ENCODE data around the gene BABAM2. TPM values are rescaled to one million over a fixed set of nuclear protein-coding genes. Genes with fewer than 3 reads are reported as not detected.

The BABAM2 gene
- total and polyA plus RNA-seq, 2 experiments from 2014 or later, result 31.8 to 83.3 TPM

DNA sequence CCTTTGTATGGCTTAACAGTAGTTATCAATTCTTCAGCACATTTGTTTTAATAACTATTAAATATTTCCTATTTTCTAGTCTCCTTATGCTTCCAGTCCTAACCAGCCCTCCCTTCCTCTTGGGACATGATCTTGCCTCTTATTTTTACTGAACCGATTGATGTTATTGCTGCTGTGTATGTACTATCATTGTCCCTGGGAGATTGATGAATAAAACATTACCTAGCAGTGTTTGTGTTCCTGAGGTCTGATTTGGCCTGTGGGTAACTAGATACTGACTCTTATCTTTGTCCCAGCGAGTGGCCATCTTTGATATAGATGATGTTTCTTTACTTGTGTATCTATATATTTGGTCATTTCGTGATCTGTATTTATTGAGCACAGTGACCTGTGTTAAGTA lies 192.9 kb downstream of the BABAM2 start:
- no peaks in the 10 kb centered on the region for H3K27me3 ChIP-seq
- H3K27ac ChIP-seq, result no peak overlapping the region
- DNase-seq (ENCODE audit: low read depth in 1 of 2, low spot score in 1 of 2), result no peak
- H3K4me3 ChIP-seq, result no peak overlapping the region
- no peaks in the 10 kb centered on the region for H3K4me1 ChIP-seq (ENCODE audit: low read depth)
- TF ChIP-seq, protein P1, sequence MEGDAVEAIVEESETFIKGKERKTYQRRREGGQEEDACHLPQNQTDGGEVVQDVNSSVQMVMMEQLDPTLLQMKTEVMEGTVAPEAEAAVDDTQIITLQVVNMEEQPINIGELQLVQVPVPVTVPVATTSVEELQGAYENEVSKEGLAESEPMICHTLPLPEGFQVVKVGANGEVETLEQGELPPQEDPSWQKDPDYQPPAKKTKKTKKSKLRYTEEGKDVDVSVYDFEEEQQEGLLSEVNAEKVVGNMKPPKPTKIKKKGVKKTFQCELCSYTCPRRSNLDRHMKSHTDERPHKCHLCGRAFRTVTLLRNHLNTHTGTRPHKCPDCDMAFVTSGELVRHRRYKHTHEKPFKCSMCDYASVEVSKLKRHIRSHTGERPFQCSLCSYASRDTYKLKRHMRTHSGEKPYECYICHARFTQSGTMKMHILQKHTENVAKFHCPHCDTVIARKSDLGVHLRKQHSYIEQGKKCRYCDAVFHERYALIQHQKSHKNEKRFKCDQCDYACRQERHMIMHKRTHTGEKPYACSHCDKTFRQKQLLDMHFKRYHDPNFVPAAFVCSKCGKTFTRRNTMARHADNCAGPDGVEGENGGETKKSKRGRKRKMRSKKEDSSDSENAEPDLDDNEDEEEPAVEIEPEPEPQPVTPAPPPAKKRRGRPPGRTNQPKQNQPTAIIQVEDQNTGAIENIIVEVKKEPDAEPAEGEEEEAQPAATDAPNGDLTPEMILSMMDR (IDR thresholded peaks at IDR 0.05; ENCODE audit: low read depth, low read length), result no peak
- no peaks in the 10 kb centered on the region for H3K9me3 ChIP-seq (ENCODE audit: low read depth)
- no peaks in the 10 kb centered on the region for H3K36me3 ChIP-seq

GRCh38 chr2:28084564-28084963 lies 194.0 kb downstream of the BABAM2 start:
- H3K27ac ChIP-seq, result no peak overlapping the region
- no peaks in the 10 kb centered on the region for H3K36me3 ChIP-seq
- no peaks in the 10 kb centered on the region for H3K4me1 ChIP-seq (ENCODE audit: low read depth)
- H3K4me3 ChIP-seq, result no peak overlapping the region
- H3K9me3 ChIP-seq (ENCODE audit: low read depth), result no peaks in the 10 kb centered on the region
- no peaks in the 10 kb centered on the region for H3K27me3 ChIP-seq
- DNase-seq (ENCODE audit: low read depth in 1 of 2, low spot score in 1 of 2), result peak in 1 of 2 donors; percentile 56
- TF ChIP-seq, protein P1 (IDR thresholded peaks at IDR 0.05; ENCODE audit: low read depth, low read length), result no peak

DNA sequence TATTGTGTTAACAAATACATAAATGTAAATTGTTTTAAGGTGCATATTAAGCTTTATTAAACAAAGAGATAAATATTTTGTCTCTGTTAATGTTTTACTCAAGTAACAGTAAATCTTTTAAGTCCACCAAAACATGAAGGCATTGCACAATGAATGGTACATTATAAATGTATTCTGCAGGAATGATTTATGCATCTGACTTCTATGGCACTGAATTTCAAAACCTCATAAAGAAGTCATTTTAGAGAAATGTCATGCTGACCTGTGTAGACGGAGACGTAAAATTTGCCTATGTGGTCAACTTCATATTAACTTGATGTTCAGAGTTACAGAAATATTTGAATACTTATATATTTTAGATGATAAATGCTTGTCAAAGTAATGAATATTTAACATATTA lies 194.7 kb downstream of the BABAM2 start:
- TF ChIP-seq, protein P1 (IDR thresholded peaks at IDR 0.05; ENCODE audit: low read depth, low read length), result no peak
- Histone ChIP-seq H3K4me1 (ENCODE audit: low read depth) (no peaks in the 10 kb centered on the region), H3K4me3 (no peak overlapping the region), H3K27me3 (no peaks in the 10 kb centered on the region), H3K9me3 (ENCODE audit: low read depth) (no peaks in the 10 kb centered on the region), H3K36me3 (no peaks in the 10 kb centered on the region), H3K27ac (no peak overlapping the region)
- no peak for DNase-seq (ENCODE audit: low read depth in 1 of 2, low spot score in 1 of 2)

DNA sequence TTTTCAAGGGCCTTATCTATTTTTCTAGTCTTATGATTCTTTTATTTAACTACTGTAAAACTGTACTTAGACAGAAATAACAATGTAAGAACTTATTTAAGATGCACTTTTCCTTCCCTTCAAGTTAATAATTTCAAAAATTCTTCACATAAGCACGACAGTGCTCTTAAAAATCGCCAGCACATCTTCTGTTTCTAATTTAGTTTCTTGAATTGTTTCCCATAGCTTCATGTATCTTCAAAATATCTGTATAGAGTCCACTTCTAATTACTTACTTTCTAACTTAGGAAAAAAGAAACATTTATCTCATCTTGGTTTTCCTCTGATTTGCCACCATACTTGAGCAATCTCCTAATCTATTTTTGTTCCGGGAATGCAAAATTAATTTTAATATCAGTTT lies 196.1 kb downstream of the BABAM2 start:
- Histone ChIP-seq H3K27me3 (no peaks in the 10 kb centered on the region), H3K4me1 (ENCODE audit: low read depth) (no peaks in the 10 kb centered on the region), H3K9me3 (ENCODE audit: low read depth) (no peaks in the 10 kb centered on the region), H3K4me3 (no peak overlapping the region), H3K27ac (no peak overlapping the region), H3K36me3 (no peaks in the 10 kb centered on the region)
- TF ChIP-seq, protein P1 (IDR thresholded peaks at IDR 0.05; ENCODE audit: low read depth, low read length), result no peak
- no peak for DNase-seq (ENCODE audit: low read depth in 1 of 2, low spot score in 1 of 2)

GRCh38 chr2:28088970-28089369 lies 198.4 kb downstream of the BABAM2 start:
- no peak overlapping the region for H3K27ac ChIP-seq
- no peaks in the 10 kb centered on the region for H3K9me3 ChIP-seq (ENCODE audit: low read depth)
- no peak overlapping the region for H3K4me3 ChIP-seq

More at GRCh38 chr2:28088970-28089369, 198.4 kb downstream of the BABAM2 start:
- no peak for DNase-seq (ENCODE audit: low read depth in 1 of 2, low spot score in 1 of 2)
- Histone ChIP-seq H3K36me3 (no peaks in the 10 kb centered on the region), H3K4me1 (ENCODE audit: low read depth) (no peaks in the 10 kb centered on the region), H3K27me3 (no peaks in the 10 kb centered on the region)
- TF ChIP-seq, protein P1 (IDR thresholded peaks at IDR 0.05; ENCODE audit: low read depth, low read length), result no peak
